ENCODE data around the gene NCK1. TPM values are rescaled to one million over a fixed set of nuclear protein-coding genes. Genes with fewer than 3 reads are reported as not detected.

The NCK1 gene
- total and polyA plus RNA-seq, 9 donors: 24.2 to 34.6 (median 27.5) TPM

- no peak overlapping the region for H3K27ac ChIP-seq (ENCODE audit: low read length)
- 100% methylated on average over 1 of the region's 4 CpGs for WGBS (ENCODE audit: insufficient coverage)
- peaks cover 46% of the 10 kb centered on the region for H3K9me3 ChIP-seq (replicated peaks; ENCODE audit: control insufficient read depth, low read depth, low read length)
- no peaks in the 10 kb centered on the region for H3K27me3 ChIP-seq (ENCODE audit: control insufficient read depth, insufficient read depth, low read length)
- H3K4me3 ChIP-seq (ENCODE audit: low read length): no peak overlapping the region
- H3K36me3 ChIP-seq (ENCODE audit: control insufficient read depth, insufficient read depth, low read length): no peaks in the 10 kb centered on the region
- no peak for DNase-seq
- H3K4me1 ChIP-seq (ENCODE audit: control insufficient read depth, insufficient read depth, low read length): no peaks in the 10 kb centered on the region
Observed at GRCh38 chr3:136904746-136905145, 42.7 kb downstream of the NCK1 start.

- Histone ChIP-seq H3K9me3 (replicated peaks; ENCODE audit: control insufficient read depth, low read depth, low read length) (peaks cover 41% of the 10 kb centered on the region), H3K27ac (ENCODE audit: low read length) (no peak overlapping the region), H3K27me3 (ENCODE audit: control insufficient read depth, insufficient read depth, low read length) (no peaks in the 10 kb centered on the region), H3K4me1 (ENCODE audit: control insufficient read depth, insufficient read depth, low read length) (no peaks in the 10 kb centered on the region), H3K36me3 (ENCODE audit: control insufficient read depth, insufficient read depth, low read length) (no peaks in the 10 kb centered on the region), H3K4me3 (ENCODE audit: low read length) (no peak overlapping the region)
- WGBS (ENCODE audit: insufficient coverage): no CpG with 5 or more reads among the region's 1 CpG
- no peak for DNase-seq
Observed at GRCh38 chr3:136905549-136905948, 43.5 kb downstream of the NCK1 start.

GRCh38 chr3:136906725-136907124 lies 44.7 kb downstream of the NCK1 start:
- Histone ChIP-seq H3K9me3 (replicated peaks; ENCODE audit: control insufficient read depth, low read depth, low read length) (peaks cover 41% of the 10 kb centered on the region), H3K27me3 (ENCODE audit: control insufficient read depth, insufficient read depth, low read length) (no peaks in the 10 kb centered on the region), H3K4me3 (ENCODE audit: low read length) (no peak overlapping the region), H3K36me3 (ENCODE audit: control insufficient read depth, insufficient read depth, low read length) (no peaks in the 10 kb centered on the region), H3K27ac (ENCODE audit: low read length) (no peak overlapping the region), H3K4me1 (ENCODE audit: control insufficient read depth, insufficient read depth, low read length) (no peaks in the 10 kb centered on the region)
- no peak for DNase-seq
- WGBS (ENCODE audit: insufficient coverage): 77% methylated on average over 5 of the region's 5 CpGs

GRCh38 chr3:136908297-136908696 lies 46.3 kb downstream of the NCK1 start:
- Histone ChIP-seq H3K27ac (ENCODE audit: low read length) (no peak overlapping the region), H3K36me3 (ENCODE audit: control insufficient read depth, insufficient read depth, low read length) (no peaks in the 10 kb centered on the region), H3K27me3 (ENCODE audit: control insufficient read depth, insufficient read depth, low read length) (no peaks in the 10 kb centered on the region), H3K9me3 (replicated peaks; ENCODE audit: control insufficient read depth, low read depth, low read length) (peaks cover 31% of the 10 kb centered on the region), H3K4me1 (ENCODE audit: control insufficient read depth, insufficient read depth, low read length) (no peaks in the 10 kb centered on the region), H3K4me3 (ENCODE audit: low read length) (no peak overlapping the region)
- WGBS (ENCODE audit: insufficient coverage): 100% methylated on average over 1 of the region's 2 CpGs
- no peak for DNase-seq

GRCh38 chr3:136909187-136909586 lies 47.2 kb downstream of the NCK1 start:
- no peak for DNase-seq
- Histone ChIP-seq H3K4me1 (ENCODE audit: control insufficient read depth, insufficient read depth, low read length) (no peaks in the 10 kb centered on the region), H3K36me3 (ENCODE audit: control insufficient read depth, insufficient read depth, low read length) (no peaks in the 10 kb centered on the region), H3K27ac (ENCODE audit: low read length) (no peak overlapping the region), H3K4me3 (ENCODE audit: low read length) (no peak overlapping the region), H3K9me3 (replicated peaks; ENCODE audit: control insufficient read depth, low read depth, low read length) (peaks cover 25% of the 10 kb centered on the region), H3K27me3 (ENCODE audit: control insufficient read depth, insufficient read depth, low read length) (no peaks in the 10 kb centered on the region)
- 57% methylated on average over 1 of the region's 4 CpGs for WGBS (ENCODE audit: insufficient coverage)

- Histone ChIP-seq H3K4me3 (ENCODE audit: low read length) (no peak overlapping the region), H3K4me1 (ENCODE audit: control insufficient read depth, insufficient read depth, low read length) (no peaks in the 10 kb centered on the region), H3K27ac (ENCODE audit: low read length) (no peak overlapping the region), H3K9me3 (replicated peaks; ENCODE audit: control insufficient read depth, low read depth, low read length) (peaks cover 10% of the 10 kb centered on the region), H3K36me3 (ENCODE audit: control insufficient read depth, insufficient read depth, low read length) (no peaks in the 10 kb centered on the region), H3K27me3 (ENCODE audit: control insufficient read depth, insufficient read depth, low read length) (no peaks in the 10 kb centered on the region)
- no CpG with 5 or more reads among the region's 2 CpGs for WGBS (ENCODE audit: insufficient coverage)
- DNase-seq: no peak
Observed at GRCh38 chr3:136910697-136911096, 48.7 kb downstream of the NCK1 start.

GRCh38 chr3:136913168-136913567 lies 51.2 kb downstream of the NCK1 start:
- H3K27me3 ChIP-seq (ENCODE audit: control insufficient read depth, insufficient read depth, low read length): no peaks in the 10 kb centered on the region
- H3K9me3 ChIP-seq (replicated peaks; ENCODE audit: control insufficient read depth, low read depth, low read length): peaks cover 7% of the 10 kb centered on the region
- no peak overlapping the region for H3K4me3 ChIP-seq (ENCODE audit: low read length)
- no peaks in the 10 kb centered on the region for H3K36me3 ChIP-seq (ENCODE audit: control insufficient read depth, insufficient read depth, low read length)
- no CpG with 5 or more reads among the region's 1 CpG for WGBS (ENCODE audit: insufficient coverage)
- no peak overlapping the region for H3K27ac ChIP-seq (ENCODE audit: low read length)
- H3K4me1 ChIP-seq (ENCODE audit: control insufficient read depth, insufficient read depth, low read length): no peaks in the 10 kb centered on the region
- no peak for DNase-seq

GRCh38 chr3:136914739-136915138 lies 52.7 kb downstream of the NCK1 start:
- WGBS (ENCODE audit: insufficient coverage): no CpG with 5 or more reads among the region's 3 CpGs
- Histone ChIP-seq H3K4me1 (ENCODE audit: control insufficient read depth, insufficient read depth, low read length) (no peaks in the 10 kb centered on the region), H3K36me3 (ENCODE audit: control insufficient read depth, insufficient read depth, low read length) (no peaks in the 10 kb centered on the region), H3K4me3 (ENCODE audit: low read length) (no peak overlapping the region), H3K9me3 (replicated peaks; ENCODE audit: control insufficient read depth, low read depth, low read length) (peaks cover 7% of the 10 kb centered on the region), H3K27me3 (ENCODE audit: control insufficient read depth, insufficient read depth, low read length) (no peaks in the 10 kb centered on the region), H3K27ac (ENCODE audit: low read length) (no peak overlapping the region)
- DNase-seq: no peak

- no CpG with 5 or more reads among the region's 1 CpG for WGBS (ENCODE audit: insufficient coverage)
Observed at GRCh38 chr3:136916223-136916622, 54.2 kb downstream of the NCK1 start.

GRCh38 chr3:136919799-136920580 lies 58.0 kb downstream of the NCK1 start:
- Histone ChIP-seq H3K4me3 (ENCODE audit: low read length) (no peak overlapping the region), H3K4me1 (ENCODE audit: control insufficient read depth, insufficient read depth, low read length) (no peaks in the 10 kb centered on the region), H3K27ac (ENCODE audit: low read length) (no peak overlapping the region), H3K27me3 (ENCODE audit: control insufficient read depth, insufficient read depth, low read length) (no peaks in the 10 kb centered on the region), H3K36me3 (ENCODE audit: control insufficient read depth, insufficient read depth, low read length) (peaks cover 3% of the 10 kb centered on the region), H3K9me3 (replicated peaks; ENCODE audit: control insufficient read depth, low read depth, low read length) (peaks cover 2% of the 10 kb centered on the region)
- no CpG with 5 or more reads among the region's 1 CpG for WGBS (ENCODE audit: insufficient coverage)
- DNase-seq: peak; percentile 22

More at GRCh38 chr3:136916223-136916622, 54.2 kb downstream of the NCK1 start:
- H3K36me3 ChIP-seq (ENCODE audit: control insufficient read depth, insufficient read depth, low read length): no peaks in the 10 kb centered on the region
- no peak overlapping the region for H3K27ac ChIP-seq (ENCODE audit: low read length)
- H3K4me3 ChIP-seq (ENCODE audit: low read length): no peak overlapping the region
- DNase-seq: no peak
- no peaks in the 10 kb centered on the region for H3K27me3 ChIP-seq (ENCODE audit: control insufficient read depth, insufficient read depth, low read length)
- H3K9me3 ChIP-seq (replicated peaks; ENCODE audit: control insufficient read depth, low read depth, low read length): peaks cover 8% of the 10 kb centered on the region
- no peaks in the 10 kb centered on the region for H3K4me1 ChIP-seq (ENCODE audit: control insufficient read depth, insufficient read depth, low read length)

Data from muscle of leg (tissue), 11 donors.